ENCODE results near the gene ARHGAP19. TPM values are rescaled to one million over a fixed set of nuclear protein-coding genes. Genes with fewer than 3 reads are reported as not detected.
"Not testable (repeated sequence)": the region's sequence is repeated elsewhere in the genome, so short reads cannot be mapped to it uniquely, and the experiment has no call there.

The ARHGAP19 gene
- total and polyA plus RNA-seq, 4 donors: 1.8 to 12.8 (median 9.2) TPM

- ATAC-seq (ENCODE audit: low FRiP score): peak; percentile 91
- Histone ChIP-seq H3K4me1 (ENCODE audit: control insufficient read depth in 1 of 2, insufficient read depth in 2 of 2, low read length in 2 of 2) (peaks cover 0 to 2% of the 10 kb centered on the region in 2 donors), H3K27me3 (ENCODE audit: control insufficient read depth in 1 of 2, insufficient read depth in 2 of 2, low read length in 1 of 2) (no peaks in the 10 kb centered on the region), H3K36me3 (ENCODE audit: control insufficient read depth in 1 of 2, insufficient read depth in 2 of 2, low read length in 1 of 2) (no peaks in the 10 kb centered on the region), H3K4me3 (ENCODE audit: low read length in 2 of 2) (no peak overlapping the region), H3K9me3 (ENCODE audit: control insufficient read depth, low read length) (no peaks in the 10 kb centered on the region), H3K27ac (ENCODE audit: low read depth in 1 of 2, low read length in 2 of 2) (no peak overlapping the region)
- intact Hi-C loops (cut with DNase I): loop anchor here (5.0 to 10.0 kb wide), 3 partner anchors 56 to 79 kb away; partner anchors contain the start of gene FRAT2 (in 1 of the 2)
- no peak for DNase-seq
These were observed 13.9 kb downstream of the ARHGAP19 start for GRCh38 chr10:97278491-97278989.

DNA sequence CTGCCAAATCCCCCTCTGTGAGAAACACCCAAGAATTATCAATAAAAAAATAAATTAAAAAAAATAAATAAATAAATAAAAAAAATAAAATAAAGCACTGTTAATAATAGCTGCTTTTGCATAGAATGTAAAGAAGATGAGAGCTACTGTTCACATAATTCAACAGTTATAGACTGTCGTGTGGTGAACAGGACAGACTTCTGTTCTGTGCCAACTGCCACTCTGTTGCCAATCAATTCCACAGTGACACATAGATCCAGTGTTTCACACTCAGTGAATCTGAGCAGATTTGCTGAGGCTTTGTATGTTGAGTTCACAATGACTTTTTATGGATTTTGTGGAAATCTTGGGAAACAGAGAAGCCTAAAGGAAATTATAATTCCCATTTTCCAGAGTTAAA is 14.9 kb downstream of the ARHGAP19 start:
- H3K27ac ChIP-seq (ENCODE audit: low read depth in 1 of 2, low read length in 2 of 2): no peak overlapping the region
- intact Hi-C loops (cut with DNase I): loop anchor here (5.0 to 10.0 kb wide), 3 partner anchors 57 to 80 kb away; partner anchors contain the start of gene FRAT2 (in 1 of the 2)
- H3K4me3 ChIP-seq (ENCODE audit: low read length in 2 of 2): no peak overlapping the region
- DNase-seq (no peak), ATAC-seq (ENCODE audit: low FRiP score) (no peak)
- no peaks in the 10 kb centered on the region for H3K9me3 ChIP-seq (ENCODE audit: control insufficient read depth, low read length)
- H3K27me3 ChIP-seq (ENCODE audit: control insufficient read depth in 1 of 2, insufficient read depth in 2 of 2, low read length in 1 of 2): no peaks in the 10 kb centered on the region
- 23 to 28% methylated on average over 1 of the region's 1 CpG for WGBS, 2 donors
- peaks cover 0 to 2% of the 10 kb centered on the region in 2 donors for H3K4me1 ChIP-seq (ENCODE audit: control insufficient read depth in 1 of 2, insufficient read depth in 2 of 2, low read length in 2 of 2)
- H3K36me3 ChIP-seq (ENCODE audit: control insufficient read depth in 1 of 2, insufficient read depth in 2 of 2, low read length in 1 of 2): no peaks in the 10 kb centered on the region

GRCh38 chr10:97274828-97275227 is 17.6 kb downstream of the ARHGAP19 start:
- ATAC-seq (ENCODE audit: low FRiP score) (no peak), DNase-seq (no peak)
- Histone ChIP-seq H3K4me1 (ENCODE audit: control insufficient read depth in 1 of 2, insufficient read depth in 2 of 2, low read length in 2 of 2) (peaks cover 0 to 2% of the 10 kb centered on the region in 2 donors), H3K27me3 (ENCODE audit: control insufficient read depth in 1 of 2, insufficient read depth in 2 of 2, low read length in 1 of 2) (no peaks in the 10 kb centered on the region), H3K36me3 (ENCODE audit: control insufficient read depth in 1 of 2, insufficient read depth in 2 of 2, low read length in 1 of 2) (no peaks in the 10 kb centered on the region), H3K4me3 (ENCODE audit: low read length in 2 of 2) (no peak overlapping the region), H3K27ac (ENCODE audit: low read depth in 1 of 2, low read length in 2 of 2) (no peak overlapping the region), H3K9me3 (ENCODE audit: control insufficient read depth, low read length) (no peaks in the 10 kb centered on the region)
- 84 to 86% methylated on average over 3 of the region's 9 CpGs for WGBS, 2 donors
- intact Hi-C loops (cut with DNase I): loop anchor here (5.0 to 10.0 kb wide), 3 partner anchors 60 to 82 kb away; partner anchors contain the start of gene FRAT2 (in 1 of the 2)

DNA sequence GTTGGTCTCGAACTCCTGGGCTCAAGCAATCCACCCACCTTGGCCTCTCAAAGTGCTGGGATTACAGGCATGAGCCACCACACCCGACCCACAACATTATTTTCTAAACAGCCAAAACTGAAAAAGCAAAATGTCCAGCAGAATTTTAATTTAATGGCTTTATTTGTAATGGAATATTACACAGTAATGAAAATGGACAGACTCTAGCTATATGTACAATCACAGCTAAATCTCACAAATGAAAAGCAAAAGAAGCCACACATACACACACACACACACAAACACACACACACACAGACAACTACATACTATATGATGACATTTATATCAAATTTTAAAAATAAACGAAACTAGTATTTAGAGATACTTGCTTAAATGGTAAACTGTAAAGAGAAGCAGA is 18.7 kb downstream of the ARHGAP19 start:
- Histone ChIP-seq H3K4me3 (ENCODE audit: low read length in 2 of 2) (no peak overlapping the region), H3K27me3 (ENCODE audit: control insufficient read depth in 1 of 2, insufficient read depth in 2 of 2, low read length in 1 of 2) (no peaks in the 10 kb centered on the region), H3K27ac (ENCODE audit: low read depth in 1 of 2, low read length in 2 of 2) (no peak overlapping the region), H3K4me1 (ENCODE audit: control insufficient read depth in 1 of 2, insufficient read depth in 2 of 2, low read length in 2 of 2) (peaks cover 0 to 2% of the 10 kb centered on the region in 2 donors), H3K36me3 (ENCODE audit: control insufficient read depth in 1 of 2, insufficient read depth in 2 of 2, low read length in 1 of 2) (no peaks in the 10 kb centered on the region), H3K9me3 (ENCODE audit: control insufficient read depth, low read length) (no peaks in the 10 kb centered on the region)
- ATAC-seq (ENCODE audit: low FRiP score) (no peak), DNase-seq (no peak)
- intact Hi-C loops (cut with DNase I): loop anchor here in 1 of 2 donors (10.0 kb wide), 1 partner anchor 61 kb away; the partner anchor contains the start of gene FRAT2
- WGBS, 2 donors: 98 to 99% methylated on average over 3 of the region's 3 CpGs

- 69 to 73% methylated on average over 3 of the region's 3 CpGs for WGBS, 2 donors
- Histone ChIP-seq H3K27me3 (ENCODE audit: control insufficient read depth in 1 of 2, insufficient read depth in 2 of 2, low read length in 1 of 2) (no peaks in the 10 kb centered on the region), H3K36me3 (ENCODE audit: control insufficient read depth in 1 of 2, insufficient read depth in 2 of 2, low read length in 1 of 2) (no peaks in the 10 kb centered on the region), H3K4me3 (ENCODE audit: low read length in 2 of 2) (no peak overlapping the region), H3K27ac (ENCODE audit: low read depth in 1 of 2, low read length in 2 of 2) (no peak overlapping the region), H3K9me3 (ENCODE audit: control insufficient read depth, low read length) (no peaks in the 10 kb centered on the region), H3K4me1 (ENCODE audit: control insufficient read depth in 1 of 2, insufficient read depth in 2 of 2, low read length in 2 of 2) (peaks cover 0 to 2% of the 10 kb centered on the region in 2 donors)
- intact Hi-C loops (cut with DNase I): loop anchor here in 1 of 2 donors (10.0 kb wide), 1 partner anchor 64 kb away; the partner anchor contains the start of gene FRAT2
- DNase-seq: no peak
- no peak for ATAC-seq (ENCODE audit: low FRiP score)
These were observed 21.8 kb downstream of the ARHGAP19 start for GRCh38 chr10:97270523-97271154.

DNA sequence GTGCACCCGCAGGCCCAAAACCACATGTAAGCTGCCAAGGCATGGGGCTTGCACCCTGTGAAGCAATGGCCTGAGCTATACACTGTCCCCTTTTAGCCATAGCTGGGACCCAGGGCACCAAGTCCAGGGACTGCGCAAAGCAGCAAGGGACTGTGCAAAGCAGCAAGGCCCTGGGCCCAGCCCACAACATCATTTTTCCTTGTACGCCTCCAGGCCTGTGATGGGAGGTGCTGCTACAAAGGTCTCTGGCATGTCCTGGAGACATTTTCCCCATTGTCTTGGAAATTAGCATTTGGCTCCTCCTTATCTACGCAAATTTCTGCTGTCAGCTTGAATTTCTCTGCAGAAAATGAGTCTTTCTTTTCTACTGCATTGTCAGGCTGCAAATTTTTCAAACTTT is 24.8 kb downstream of the ARHGAP19 start:
- Histone ChIP-seq H3K4me1 (ENCODE audit: control insufficient read depth in 1 of 2, insufficient read depth in 2 of 2, low read length in 2 of 2) (no peaks in the 10 kb centered on the region), H3K9me3 (ENCODE audit: control insufficient read depth, low read length) (no peaks in the 10 kb centered on the region), H3K4me3 (ENCODE audit: low read length in 2 of 2) (no peak overlapping the region), H3K27ac (ENCODE audit: low read depth in 1 of 2, low read length in 2 of 2) (no peak overlapping the region), H3K27me3 (ENCODE audit: control insufficient read depth in 1 of 2, insufficient read depth in 2 of 2, low read length in 1 of 2) (no peaks in the 10 kb centered on the region), H3K36me3 (ENCODE audit: control insufficient read depth in 1 of 2, insufficient read depth in 2 of 2, low read length in 1 of 2) (peaks cover 0 to 2% of the 10 kb centered on the region in 2 donors)
- no peak for ATAC-seq (ENCODE audit: low FRiP score)
- DNase-seq: no peak
- intact Hi-C loops (cut with DNase I): no loop called here
- 96 to 97% methylated on average over 4 of the region's 4 CpGs for WGBS, 2 donors

- ATAC-seq (ENCODE audit: low FRiP score); H3K9me3 ChIP-seq (ENCODE audit: control insufficient read depth, low read length); H3K27me3 ChIP-seq (ENCODE audit: control insufficient read depth in 1 of 2, insufficient read depth in 2 of 2, low read length in 1 of 2); H3K27ac ChIP-seq (ENCODE audit: low read depth in 1 of 2, low read length in 2 of 2); intact Hi-C loops (cut with DNase I); H3K4me3 ChIP-seq (ENCODE audit: low read length in 2 of 2); H3K4me1 ChIP-seq (ENCODE audit: control insufficient read depth in 1 of 2, insufficient read depth in 2 of 2, low read length in 2 of 2); DNase-seq; H3K36me3 ChIP-seq (ENCODE audit: control insufficient read depth in 1 of 2, insufficient read depth in 2 of 2, low read length in 1 of 2): not testable (repeated sequence)
- 98 to 100% methylated on average over 3 of the region's 3 CpGs for WGBS, 2 donors
These were observed 27.3 kb downstream of the ARHGAP19 start for GRCh38 chr10:97265095-97265494.

- Histone ChIP-seq H3K4me3 (ENCODE audit: low read length in 2 of 2) (no peak overlapping the region), H3K27me3 (ENCODE audit: control insufficient read depth in 1 of 2, insufficient read depth in 2 of 2, low read length in 1 of 2) (no peaks in the 10 kb centered on the region), H3K36me3 (ENCODE audit: control insufficient read depth in 1 of 2, insufficient read depth in 2 of 2, low read length in 1 of 2) (peaks cover 0 to 2% of the 10 kb centered on the region in 2 donors), H3K4me1 (ENCODE audit: control insufficient read depth in 1 of 2, insufficient read depth in 2 of 2, low read length in 2 of 2) (no peaks in the 10 kb centered on the region), H3K9me3 (ENCODE audit: control insufficient read depth, low read length) (no peaks in the 10 kb centered on the region), H3K27ac (ENCODE audit: low read depth in 1 of 2, low read length in 2 of 2) (no peak overlapping the region)
- ATAC-seq (ENCODE audit: low FRiP score) (no peak), DNase-seq (no peak)
- intact Hi-C loops (cut with DNase I): no loop called here
- 94 to 95% methylated on average over 5 of the region's 5 CpGs for WGBS, 2 donors
These were observed 28.5 kb downstream of the ARHGAP19 start for GRCh38 chr10:97263971-97264370.

DNA sequence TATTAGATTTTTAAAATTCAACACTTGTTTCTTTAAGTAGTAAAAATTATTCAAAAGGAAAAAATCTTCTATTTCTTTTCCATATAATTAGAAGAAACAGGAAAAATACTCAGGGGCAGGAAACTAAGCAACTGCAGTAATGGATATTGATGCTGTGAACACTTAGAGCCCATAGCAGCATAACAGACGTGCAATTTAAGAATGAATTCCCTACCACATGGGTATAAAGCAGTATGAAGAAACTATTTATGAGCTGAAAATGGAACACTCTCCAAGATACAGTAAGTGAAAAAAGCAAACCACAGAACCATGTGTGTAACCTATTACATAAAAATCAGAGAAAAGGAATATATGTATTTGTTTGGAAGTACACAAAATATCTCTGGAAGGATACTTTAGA is 30.8 kb downstream of the ARHGAP19 start:
- Histone ChIP-seq H3K9me3 (ENCODE audit: control insufficient read depth, low read length) (no peaks in the 10 kb centered on the region), H3K4me3 (ENCODE audit: low read length in 2 of 2) (no peak overlapping the region), H3K27me3 (ENCODE audit: control insufficient read depth in 1 of 2, insufficient read depth in 2 of 2, low read length in 1 of 2) (no peaks in the 10 kb centered on the region), H3K4me1 (ENCODE audit: control insufficient read depth in 1 of 2, insufficient read depth in 2 of 2, low read length in 2 of 2) (no peaks in the 10 kb centered on the region), H3K36me3 (ENCODE audit: control insufficient read depth in 1 of 2, insufficient read depth in 2 of 2, low read length in 1 of 2) (peaks cover 0 to 4% of the 10 kb centered on the region in 2 donors), H3K27ac (ENCODE audit: low read depth in 1 of 2, low read length in 2 of 2) (no peak overlapping the region)
- DNase-seq: no peak
- intact Hi-C loops (cut with DNase I): no loop called here
- no peak for ATAC-seq (ENCODE audit: low FRiP score)
- WGBS, 2 donors: 94 to 95% methylated on average over 1 of the region's 1 CpG

Data from aorta (tissue), 5 donors.